IMR-90 (cell line): ENCODE data around the gene PTN. TPM values are rescaled to one million over a fixed set of nuclear protein-coding genes. Genes with fewer than 3 reads are reported as not detected.
A peak's percentile ranks its signal among the peaks of the same experiment; 100 is the strongest.

Source experiments
- ATAC-seq: fragments of 200-7000 bp; cut with Tn5 transposase; 2 replicates; pipeline ENCODE4 v1.9.1; 2020; ENCODE audit warnings: low read depth, mild to moderate bottlenecking, moderate library complexity
- BruUV-seq: library from RNA; stranded (reverse); fragments of 400-500 nt; replicated peaks from 2 replicates; lab custom pipeline; 2021; lab: Mats Ljungman, UMichigan
- CTCF ChIA-PET: fragments of 300-600 bp; formaldehyde crosslinking; extraction: SDS; loops from one replicate; lab custom pipeline; 2021; ENCODE audit warnings: antibody characterized with exemption; lab: Yijun Ruan, JAX
- POLR2A ChIA-PET: fragments of 300-600 bp; sonication (Branson Sonifier 250); formaldehyde crosslinking; loops from one replicate; lab custom pipeline; 2022; ENCODE audit warnings: antibody characterized with exemption; ENCODE audit not compliant: unreplicated experiment; lab: Charles Lee
- DNase-seq: peaks from one replicate; pipeline ENCODE4 v3.0.0; 2013
- H2AFZ ChIP-seq: replicated peaks from 2 replicates; pipeline ENCODE3; 2013; ENCODE audit warnings: low read length, mild to moderate bottlenecking; ENCODE audit not compliant: poor library complexity
- H2AK5ac ChIP-seq: 2 replicates; pipeline ENCODE4 v1.6.1; 2013; ENCODE audit warnings: low read depth, low read length, inconsistent platforms
- H2AK9ac ChIP-seq: replicated peaks from 2 replicates; pipeline ENCODE3; 2013; ENCODE audit warnings: mild to moderate bottlenecking, low read depth, low read length, moderate library complexity; ENCODE audit not compliant: poor library complexity
- H2BK120ac ChIP-seq: 2 replicates; pipeline ENCODE4 v1.6.1; 2013; ENCODE audit warnings: low read depth, low read length, inconsistent platforms
- H2BK15ac ChIP-seq: 3 replicates; pipeline ENCODE4 v1.6.1; 2013; ENCODE audit warnings: low read depth, low read length, inconsistent platforms
- H2BK20ac ChIP-seq: 2 replicates; pipeline ENCODE4 v1.6.1; 2013; ENCODE audit warnings: low read depth, mild to moderate bottlenecking, inconsistent platforms, low read length, moderate library complexity
- H2BK5ac ChIP-seq: 2 replicates; pipeline ENCODE4 v1.6.1; 2013; ENCODE audit warnings: mild to moderate bottlenecking, low read depth, low read length, inconsistent platforms; ENCODE audit not compliant: poor library complexity, severe bottlenecking
- H3K14ac ChIP-seq: replicated peaks from 2 replicates; pipeline ENCODE4 v1.6.1; 2013; ENCODE audit warnings: low read depth, low read length, inconsistent platforms
- H3K18ac ChIP-seq: 2 replicates; pipeline ENCODE4 v1.6.1; 2013; ENCODE audit warnings: low read depth, low read length, control low read depth
- H3K23ac ChIP-seq: 2 replicates; pipeline ENCODE4 v1.6.1; 2013; ENCODE audit warnings: low read depth, low read length, inconsistent platforms
- H3K27ac ChIP-seq: 2 replicates; pipeline ENCODE4 v1.5.1; 2013; ENCODE audit warnings: mild to moderate bottlenecking, control low read depth, low read length; ENCODE audit not compliant: insufficient read depth
- H3K27me3 ChIP-seq: 2 replicates; pipeline ENCODE4 v1.6.1; 2013; ENCODE audit warnings: low read length; ENCODE audit not compliant: control insufficient read depth, insufficient read depth
- H3K36me3 ChIP-seq: 2 replicates; pipeline ENCODE4 v1.6.1; 2013; ENCODE audit warnings: low read length, mixed read lengths; ENCODE audit not compliant: control insufficient read depth, insufficient read depth
- H3K4ac ChIP-seq: 2 replicates; pipeline ENCODE4 v1.6.1; 2013; ENCODE audit warnings: low read depth, low read length, inconsistent platforms
- H3K4me1 ChIP-seq: 2 replicates; pipeline ENCODE4 v1.6.1; 2013; ENCODE audit warnings: low read length, mixed read lengths; ENCODE audit not compliant: control insufficient read depth, insufficient read depth
- H3K4me2 ChIP-seq: 2 replicates; pipeline ENCODE4 v1.6.1; 2013; ENCODE audit warnings: low read depth, mild to moderate bottlenecking, control low read depth, low read length, moderate library complexity
- H3K4me3 ChIP-seq: 2 replicates; pipeline ENCODE4 v1.5.1; 2013; ENCODE audit warnings: low read depth, mild to moderate bottlenecking, control low read depth, low read length, moderate library complexity; ENCODE audit not compliant: insufficient read depth
- H3K56ac ChIP-seq: 2 replicates; pipeline ENCODE4 v1.6.1; 2013; ENCODE audit warnings: low read length, inconsistent platforms; ENCODE audit not compliant: insufficient read depth; ENCODE audit errors: extremely low read depth
- H3K79me1 ChIP-seq, 2 experiments: 2 replicates each; pipeline ENCODE4 v1.6.1; 2013; ENCODE audit warnings: low read length in 2 of 2, inconsistent platforms in 1 of 2, low read depth in 1 of 2
- H3K9ac ChIP-seq: 2 replicates; pipeline ENCODE4 v1.6.1; 2013; ENCODE audit warnings: low read depth, low read length, control low read depth
- H3K9me1 ChIP-seq: 2 replicates; pipeline ENCODE4 v1.6.1; 2013; ENCODE audit warnings: low read length, inconsistent platforms; ENCODE audit not compliant: insufficient read depth
- H3K9me3 ChIP-seq: 2 replicates; pipeline ENCODE4 v1.6.1; 2013; ENCODE audit warnings: low read length; ENCODE audit not compliant: control insufficient read depth, insufficient read depth
- H4K20me1 ChIP-seq: 2 replicates; pipeline ENCODE4 v1.6.1; 2013; ENCODE audit warnings: low read length, inconsistent platforms; ENCODE audit not compliant: insufficient read depth
- H4K5ac ChIP-seq: 2 replicates; pipeline ENCODE4 v1.6.1; 2013; ENCODE audit warnings: mild to moderate bottlenecking, low read depth, low read length, control low read depth
- H4K8ac ChIP-seq, 2 experiments: 2 replicates each; pipeline ENCODE4 v1.6.1; 2013; ENCODE audit warnings: low read depth in 2 of 2, low read length in 2 of 2, control low read depth in 1 of 2, inconsistent platforms in 1 of 2
- H4K91ac ChIP-seq: 2 replicates; pipeline ENCODE4 v1.6.1; 2013; ENCODE audit warnings: low read depth, low read length, inconsistent platforms; ENCODE audit not compliant: insufficient read depth
- CEBPB ChIP-seq: IDR thresholded peaks from 2 replicates; pipeline ENCODE4 v1.6.1; 2012; ENCODE audit warnings: low read depth, low read length, improper control_type of control experiment
- ELK1 ChIP-seq: fragments of 150-350 bp; IDR thresholded peaks from 2 replicates; pipeline ENCODE4 v1.6.1; 2016; ENCODE audit warnings: low read depth, mild to moderate bottlenecking, low read length, moderate library complexity, borderline replicate concordance
- MAFK ChIP-seq: IDR thresholded peaks from 2 replicates; pipeline ENCODE4 v1.6.1; 2012; ENCODE audit warnings: low read depth, low read length, improper control_type of control experiment
- MXI1 ChIP-seq: IDR thresholded peaks from 2 replicates; pipeline ENCODE4 v1.6.1; 2012; ENCODE audit warnings: low read depth, mild to moderate bottlenecking, low read length, moderate library complexity, borderline replicate concordance
- NFE2L2 ChIP-seq: fragments of 150-350 bp; IDR thresholded peaks from 2 replicates; pipeline ENCODE4 v1.6.1; 2016; ENCODE audit warnings: low read depth, mild to moderate bottlenecking, low read length
- RCOR1 ChIP-seq: IDR thresholded peaks from 2 replicates; pipeline ENCODE4 v1.6.1; 2012; ENCODE audit warnings: mild to moderate bottlenecking, low read length, improper control_type of control experiment; ENCODE audit not compliant: insufficient replicate concordance
- RFX5 ChIP-seq: IDR thresholded peaks from 2 replicates; pipeline ENCODE4 v1.8.0; 2012; ENCODE audit warnings: low read depth, mild to moderate bottlenecking, low read length, moderate library complexity
- SMC3 ChIP-seq: fragments of 150-350 bp; IDR thresholded peaks from 2 replicates; pipeline ENCODE4 v1.6.1; 2016; ENCODE audit warnings: low read depth, mild to moderate bottlenecking, antibody characterized with exemption, low read length, moderate library complexity
- USF2 ChIP-seq: fragments of 150-350 bp; IDR thresholded peaks from 2 replicates; pipeline ENCODE4 v1.6.1; 2017; ENCODE audit warnings: mild to moderate bottlenecking, antibody characterized with exemption, low read length, low read depth
- WGBS, 2 experiments: methylation state at CpG; one replicate each; pipeline versions ENCODE4 v1.1.5 to v1.1.7; 2013; ENCODE audit warnings: missing lambda C conversion rate in 2 of 2; ENCODE audit not compliant: insufficient read length in 1 of 2; ENCODE audit errors: extremely low coverage in 2 of 2; 5-methylcytosine and 5-hydroxymethylcytosine counted together
- dilution Hi-C: fragments of 300-500 bp; cut with HindIII; formaldehyde crosslinking; loops from one replicate; pipeline ENCODE4 v1.14.3; 2018; ENCODE audit warnings: low sequenced_read_pairs; ENCODE audit not compliant: unreplicated experiment
- in situ Hi-C: fragments of 300-500 bp; cut with MboI; formaldehyde crosslinking; loops from 3 replicates; pipeline ENCODE4 v1.14.3; 2019; ENCODE audit warnings: low sequenced_read_pairs, inconsistent platforms, mixed read lengths
- intact Hi-C: fragments of 100-400 bp; cut with micrococcal nuclease; formaldehyde crosslinking; loops from 2 replicates; pipeline ENCODE4 v1.10.0; 2022
- polyA plus RNA-seq, 3 experiments: library from polyadenylated mRNA; depleted of rRNA; stranded (reverse); fragments of >200 nt; gene quantifications; 2 replicates each; pipeline ENCODE4 v1.2.3, GENCODE V29; 2012; ENCODE audit warnings: low replicate concordance in 1 of 3
- total RNA-seq: library from RNA; depleted of rRNA; stranded (reverse); fragments of >200 nt; gene quantifications from 2 replicates; pipeline ENCODE4 v1.2.3, GENCODE V29; 2012
- TF ChIP-seq, protein P1 (sequence below): conservative IDR thresholded peaks from 2 replicates; pipeline ENCODE4 v1.5.1; 2012; ENCODE audit warnings: mild to moderate bottlenecking, low read depth, low read length, improper control_type of control experiment

PTN gene
- total and polyA plus RNA-seq, 2 of the 4 experiments (the other 2 are of a cell fraction) = 61.7 to 186 TPM

DNA sequence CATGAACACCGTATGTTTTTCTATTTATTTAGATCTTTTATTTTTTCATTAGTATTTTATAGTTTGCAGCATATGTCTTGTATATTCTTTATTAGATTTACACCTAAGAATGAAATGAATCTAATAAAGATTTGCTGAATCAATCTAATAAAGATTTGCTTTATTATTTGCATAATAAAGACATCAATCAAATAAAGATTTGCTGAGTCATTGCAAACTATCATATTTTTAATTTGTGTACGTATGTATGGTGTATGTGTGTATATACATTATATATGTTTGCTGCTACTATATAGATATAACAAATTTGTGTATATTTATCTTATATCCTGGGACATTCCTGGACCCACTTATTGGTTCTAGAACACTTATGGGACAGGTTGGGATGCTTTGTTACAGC lies 147.5 kb downstream of the PTN start:
- DNase-seq (no peak), ATAC-seq (no peak)
- no peaks in the 10 kb centered on the region for H4K20me1 ChIP-seq
- no peak for TF ChIP-seq ELK1
- TF ChIP-seq CEBPB = no peak
- no peak for TF ChIP-seq MXI1
- peak; percentile 96 for TF ChIP-seq NFE2L2
- no peak for TF ChIP-seq USF2
- no peak for TF ChIP-seq RFX5
- TF ChIP-seq, protein P1, sequence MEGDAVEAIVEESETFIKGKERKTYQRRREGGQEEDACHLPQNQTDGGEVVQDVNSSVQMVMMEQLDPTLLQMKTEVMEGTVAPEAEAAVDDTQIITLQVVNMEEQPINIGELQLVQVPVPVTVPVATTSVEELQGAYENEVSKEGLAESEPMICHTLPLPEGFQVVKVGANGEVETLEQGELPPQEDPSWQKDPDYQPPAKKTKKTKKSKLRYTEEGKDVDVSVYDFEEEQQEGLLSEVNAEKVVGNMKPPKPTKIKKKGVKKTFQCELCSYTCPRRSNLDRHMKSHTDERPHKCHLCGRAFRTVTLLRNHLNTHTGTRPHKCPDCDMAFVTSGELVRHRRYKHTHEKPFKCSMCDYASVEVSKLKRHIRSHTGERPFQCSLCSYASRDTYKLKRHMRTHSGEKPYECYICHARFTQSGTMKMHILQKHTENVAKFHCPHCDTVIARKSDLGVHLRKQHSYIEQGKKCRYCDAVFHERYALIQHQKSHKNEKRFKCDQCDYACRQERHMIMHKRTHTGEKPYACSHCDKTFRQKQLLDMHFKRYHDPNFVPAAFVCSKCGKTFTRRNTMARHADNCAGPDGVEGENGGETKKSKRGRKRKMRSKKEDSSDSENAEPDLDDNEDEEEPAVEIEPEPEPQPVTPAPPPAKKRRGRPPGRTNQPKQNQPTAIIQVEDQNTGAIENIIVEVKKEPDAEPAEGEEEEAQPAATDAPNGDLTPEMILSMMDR = no peak
- no peak for TF ChIP-seq RCOR1
- no peak for TF ChIP-seq SMC3
- TF ChIP-seq MAFK = peak; percentile 76
- no peak overlapping the region for H2BK120ac ChIP-seq
- H3K4me1 ChIP-seq = no peaks in the 10 kb centered on the region
- H2BK20ac ChIP-seq = no peak overlapping the region
- H3K27me3 ChIP-seq = no peaks in the 10 kb centered on the region
- H3K4me2 ChIP-seq = no peak overlapping the region
- H2BK15ac ChIP-seq = no peak overlapping the region
- in situ Hi-C loops (no loop called here), dilution Hi-C loops (no loop called here), intact Hi-C loops (no loop called here)
- H3K36me3 ChIP-seq = no peaks in the 10 kb centered on the region
- no TSS peak for BruUV-seq
- no peak overlapping the region for H4K91ac ChIP-seq
- no peak overlapping the region for H2AK9ac ChIP-seq
- CTCF ChIA-PET = interaction anchor here (0.6 kb wide), 1 partner anchor 54 kb away, joined by 3 read pairs; no protein-coding TSS in a partner anchor
- H2AFZ ChIP-seq = peak overlapping the region; percentile 70
- H4K5ac ChIP-seq = no peak overlapping the region
- no peak overlapping the region for H3K23ac ChIP-seq
- H4K8ac ChIP-seq = peak overlapping the region in 1 of 2 experiments; percentile 0; a peak in 1 of 4 replicates
- no peak overlapping the region for H3K18ac ChIP-seq
- no peak overlapping the region for H2BK5ac ChIP-seq
- no peak overlapping the region for H3K4me3 ChIP-seq
- H3K9me1 ChIP-seq = no peaks in the 10 kb centered on the region
- H3K27ac ChIP-seq = no peak overlapping the region
- no peak overlapping the region for H2AK5ac ChIP-seq
- no peaks in the 10 kb centered on the region for H3K9me3 ChIP-seq
- no CpG with 5 or more reads among the region's 2 CpGs for WGBS, 2 experiments
- POLR2A ChIA-PET = no interaction called here
- no peak overlapping the region for H3K14ac ChIP-seq
- H3K4ac ChIP-seq = no peak overlapping the region
- H3K56ac ChIP-seq = no peak overlapping the region
- no peak overlapping the region for H3K9ac ChIP-seq
- H3K79me1 ChIP-seq = no peaks in the 10 kb centered on the region
